ENCODE measurements around the gene MPPED1.

Gene MPPED1

GRCh38 chr22:43554694-43555365 lies 143.0 kb downstream of the MPPED1 start:
- Histone ChIP-seq H2AFZ (ENCODE audit: low read depth, low read length) (no peak overlapping the region), H3K4me2 (ENCODE audit: insufficient read depth, low read length) (no peak overlapping the region), H3K4me3 (ENCODE audit: low read depth in 1 of 2, low read length in 2 of 2) (no peak overlapping the region), H3K27me3 (ENCODE audit: insufficient read depth, low read length, poor library complexity) (no peaks in the 10 kb centered on the region), H4K20me1 (ENCODE audit: insufficient read depth, low read length) (no peaks in the 10 kb centered on the region), H3K4me1 (ENCODE audit: insufficient read depth, low read length) (no peaks in the 10 kb centered on the region), H3K9ac (ENCODE audit: low read depth, low read length) (no peak overlapping the region), H3K27ac (ENCODE audit: low read length) (no peak overlapping the region), H3K36me3 (ENCODE audit: insufficient read depth, low read length) (no peaks in the 10 kb centered on the region), H3K9me3 (ENCODE audit: insufficient read depth, low read length, severe bottlenecking) (no peaks in the 10 kb centered on the region), H3K79me2 (ENCODE audit: insufficient read depth, low read length) (no peaks in the 10 kb centered on the region)
- TF ChIP-seq CTCF (IDR thresholded peaks at IDR 0.05; ENCODE audit: borderline replicate concordance, extremely low read depth, low read length, poor library complexity, severe bottlenecking) (no peak), EZH2 (IDR thresholded peaks at IDR 0.05; ENCODE audit: borderline replicate concordance, low read depth, low read length, severe bottlenecking) (no peak)
- DNase-seq (no peak), ATAC-seq (ENCODE audit: insufficient read depth, low read depth) (no peak)

- H4K20me1 ChIP-seq (ENCODE audit: insufficient read depth, low read length) = no peaks in the 10 kb centered on the region
- no peak overlapping the region for H3K4me3 ChIP-seq (ENCODE audit: low read depth in 1 of 2, low read length in 2 of 2)
- H3K9ac ChIP-seq (ENCODE audit: low read depth, low read length) = no peak overlapping the region
- H3K27ac ChIP-seq (ENCODE audit: low read length) = no peak overlapping the region
- H3K4me2 ChIP-seq (ENCODE audit: insufficient read depth, low read length) = no peak overlapping the region
- no peak overlapping the region for H2AFZ ChIP-seq (ENCODE audit: low read depth, low read length)
- no peaks in the 10 kb centered on the region for H3K36me3 ChIP-seq (ENCODE audit: insufficient read depth, low read length)
- DNase-seq (no peak), ATAC-seq (ENCODE audit: insufficient read depth, low read depth) (no peak)
- H3K27me3 ChIP-seq (ENCODE audit: insufficient read depth, low read length, poor library complexity) = no peaks in the 10 kb centered on the region
- TF ChIP-seq EZH2 (IDR thresholded peaks at IDR 0.05; ENCODE audit: borderline replicate concordance, low read depth, low read length, severe bottlenecking) (no peak), CTCF (IDR thresholded peaks at IDR 0.05; ENCODE audit: borderline replicate concordance, extremely low read depth, low read length, poor library complexity, severe bottlenecking) (no peak)
- H3K4me1 ChIP-seq (ENCODE audit: insufficient read depth, low read length) = no peaks in the 10 kb centered on the region
- H3K9me3 ChIP-seq (ENCODE audit: insufficient read depth, low read length, severe bottlenecking) = no peaks in the 10 kb centered on the region
- no peaks in the 10 kb centered on the region for H3K79me2 ChIP-seq (ENCODE audit: insufficient read depth, low read length)
Measured at GRCh38 chr22:43555561-43556515, 144.0 kb downstream of the MPPED1 start.
